Choroid plexus epithelial cell (primary cell): ENCODE measurements around the gene PARD3.
"Not testable (repeated sequence)": the region's sequence is repeated elsewhere in the genome, so short reads cannot be mapped to it uniquely, and the experiment has no call there.

Experiments
- DNase-seq: peaks from one replicate; pipeline ENCODE4 v3.0.0-alpha.2; 2010; ENCODE audit warnings: low read depth
- H3K4me3 ChIP-seq: 2 replicates; pipeline ENCODE4 v1.5.1; 2011; ENCODE audit warnings: low read depth, mild to moderate bottlenecking, control low read depth, low read length, moderate library complexity
- CTCF ChIP-seq: conservative IDR thresholded peaks from 2 replicates; pipeline ENCODE4 v1.5.1; 2011; ENCODE audit warnings: low read depth, mild to moderate bottlenecking, control low read depth, inconsistent platforms, low read length, moderate library complexity

PARD3 gene

GRCh38 chr10:34706147-34706546 lies 108.9 kb downstream of the PARD3 start:
- no peak for TF ChIP-seq CTCF
- DNase-seq: no peak
- H3K4me3 ChIP-seq: no peak overlapping the region

GRCh38 chr10:34705563-34705962 lies 109.5 kb downstream of the PARD3 start:
- TF ChIP-seq CTCF: no peak
- H3K4me3 ChIP-seq: no peak overlapping the region
- no peak for DNase-seq

- no peak for TF ChIP-seq CTCF
- DNase-seq: no peak
- H3K4me3 ChIP-seq: no peak overlapping the region
These were observed 110.4 kb downstream of the PARD3 start for GRCh38 chr10:34704526-34705184.

- no peak overlapping the region for H3K4me3 ChIP-seq
- no peak for DNase-seq
- TF ChIP-seq CTCF: no peak
These were observed 112.1 kb downstream of the PARD3 start for GRCh38 chr10:34702982-34703381.

- no peak for TF ChIP-seq CTCF
- H3K4me3 ChIP-seq: no peak overlapping the region
- DNase-seq: no peak
These were observed 112.8 kb downstream of the PARD3 start for GRCh38 chr10:34702093-34702937.

- no peak overlapping the region for H3K4me3 ChIP-seq
These were observed 113.9 kb downstream of the PARD3 start for GRCh38 chr10:34701194-34701593.

GRCh38 chr10:34700752-34701151 lies 114.3 kb downstream of the PARD3 start:
- H3K4me3 ChIP-seq, DNase-seq: not testable (repeated sequence)

More at GRCh38 chr10:34701194-34701593, 113.9 kb downstream of the PARD3 start:
- TF ChIP-seq CTCF: no peak
- no peak for DNase-seq
